Stomach (tissue), 9 donors: ENCODE measurements around the gene TMEM229A. TPM values are rescaled to one million over a fixed set of nuclear protein-coding genes. Genes with fewer than 3 reads are reported as not detected.

Source experiments
- DNase-seq, 2 donors: peaks; one replicate each; pipeline versions ENCODE4 v3.0.0 to v3.0.0-alpha.2; 2013 to 2019
- H3K27ac ChIP-seq, 5 donors: fragments of 200-600 bp in 4 of 5; sonication (generic) in 4 of 5; one replicate each; pipeline ENCODE4 v1.5.1; 2013 to 2019; ENCODE audit warnings: mild to moderate bottlenecking in 1 of 5, moderate library complexity in 1 of 5
- H3K27me3 ChIP-seq, 3 donors: fragments of 200-600 bp; sonication (generic); one replicate each; pipeline ENCODE4 v1.5.1; 2017 to 2019; ENCODE audit warnings: mixed run types in 1 of 3
- H3K36me3 ChIP-seq, 4 donors: fragments of 200-600 bp; sonication (generic); 1 replicate in 3 of 4; 2 replicates in 1 of 4; pipeline ENCODE4 v1.5.1; 2016 to 2019
- H3K4me1 ChIP-seq, 4 donors: fragments of 200-600 bp; sonication (generic); one replicate each; pipeline ENCODE4 v1.5.1; 2016 to 2019
- H3K4me3 ChIP-seq, 4 donors: fragments of 200-600 bp; sonication (generic) in 3 of 4; one replicate each; pipeline ENCODE4 v1.5.1; 2016 to 2019; ENCODE audit warnings: mild to moderate bottlenecking in 1 of 4
- H3K9me3 ChIP-seq, 4 donors: fragments of 200-600 bp; sonication (generic); one replicate each; pipeline ENCODE4 v1.5.1; 2016 to 2019
- CTCF ChIP-seq, 7 experiments: fragments of 450-650 bp in 4 of 7; fragments of 200-600 bp in 3 of 7; sonication (generic) in 3 of 7; IDR thresholded peaks; one replicate each; pipeline ENCODE4 v1.5.1; 2016 to 2019; ENCODE audit warnings: antibody characterized with exemption in 7 of 7, control low read depth in 2 of 7, mild to moderate bottlenecking in 1 of 7
- EP300 ChIP-seq: sonication (generic); formaldehyde crosslinking; IDR thresholded peaks from one replicate; pipeline ENCODE4 v1.6.1; 2017; ENCODE audit warnings: antibody characterized with exemption
- POLR2A ChIP-seq, 4 donors: fragments of 450-650 bp; IDR thresholded peaks; one replicate each; pipeline ENCODE4 v1.6.1; 2016; ENCODE audit warnings: antibody characterized with exemption in 4 of 4, control low read depth in 2 of 4, mild to moderate bottlenecking in 1 of 4, moderate library complexity in 1 of 4
- POLR2AphosphoS5 ChIP-seq, 3 donors: sonication (generic); formaldehyde crosslinking; IDR thresholded peaks; one replicate each; pipeline ENCODE4 v1.6.1; 2016; ENCODE audit warnings: antibody characterized with exemption in 3 of 3
- WGBS, 5 donors: extraction: QIAGEN DNeasy Blood & Tissue Kit in 3 of 5; methylation state at CpG; one replicate each; pipeline versions ENCODE4 v1.1.5 to v1.1.7; 2013 to 2018; 5-methylcytosine and 5-hydroxymethylcytosine counted together
- intact Hi-C: fragments of 100-400 bp; cut with DNase I; formaldehyde crosslinking; loops from one replicate; pipeline ENCODE4 v1.15.1; 2023; ENCODE audit warnings: low total_unique reads
- polyA plus RNA-seq, 3 donors: library from polyadenylated mRNA; stranded (reverse); fragments of 200-250 nt; gene quantifications; one replicate each; pipeline ENCODE4 v1.2.3, GENCODE V29; 2013
- total RNA-seq, 5 donors: library from RNA; depleted of rRNA; stranded (reverse); fragments of >200 nt; gene quantifications; one replicate each; pipeline versions ENCODE4 v1.1.0 to v1.2.3, GENCODE V29; 2014 to 2016
- donor health status: healthy with polysubstance abuse.
- donor health status: Bipolar disorder and iron deficiency.
- donor health status: healthy.

The TMEM229A gene
- total and polyA plus RNA-seq, 8 donors: 0.29 to 15.2 (median 0.96) TPM; not detected in 2

- DNase-seq: no peak
- 59 to 76% (median 65%) methylated on average over 5 of the region's 5 CpGs for WGBS, 5 donors
- Histone ChIP-seq H3K9me3 (no peaks in the 10 kb centered on the region), H3K4me3 (no peak overlapping the region), H3K4me1 (no peaks in the 10 kb centered on the region), H3K27me3 (no peaks in the 10 kb centered on the region), H3K27ac (no peak overlapping the region), H3K36me3 (no peaks in the 10 kb centered on the region)
- intact Hi-C loops: no loop called here
- TF ChIP-seq POLR2A (IDR thresholded peaks at IDR 0.05): no peak
- TF ChIP-seq EP300: no peak
- no peak for TF ChIP-seq POLR2AphosphoS5 (IDR thresholded peaks at IDR 0.05)
- no peak for TF ChIP-seq CTCF (IDR thresholded peaks at IDR 0.05)
These were observed 25.0 kb upstream of the TMEM229A start for GRCh38 chr7:124057872-124058271.

GRCh38 chr7:124056234-124056633, 23.4 kb upstream of the TMEM229A start:
- no peaks in the 10 kb centered on the region for H3K27me3 ChIP-seq
- H3K4me1 ChIP-seq: peaks cover 0 to 4% (median 0%) of the 10 kb centered on the region in 4 donors
- no peak overlapping the region for H3K27ac ChIP-seq
- H3K4me3 ChIP-seq: no peak overlapping the region
- 76 to 100% (median 83%) methylated on average over 1 of the region's 1 CpG for WGBS, 5 donors
- TF ChIP-seq EP300 (no peak), CTCF (IDR thresholded peaks at IDR 0.05) (no peak), POLR2A (IDR thresholded peaks at IDR 0.05) (no peak), POLR2AphosphoS5 (IDR thresholded peaks at IDR 0.05) (no peak)
- intact Hi-C loops: no loop called here
- no peaks in the 10 kb centered on the region for H3K9me3 ChIP-seq
- no peaks in the 10 kb centered on the region for H3K36me3 ChIP-seq
- DNase-seq: no peak

GRCh38 chr7:124051681-124052377, 19.0 kb upstream of the TMEM229A start:
- no peak overlapping the region for H3K27ac ChIP-seq
- no peak for DNase-seq
- no peaks in the 10 kb centered on the region for H3K36me3 ChIP-seq
- H3K9me3 ChIP-seq: no peaks in the 10 kb centered on the region
- 56 to 76% (median 63%) methylated on average over 1 of the region's 1 CpG for WGBS, 5 donors
- no peak overlapping the region for H3K4me3 ChIP-seq
- intact Hi-C loops: no loop called here
- TF ChIP-seq CTCF (IDR thresholded peaks at IDR 0.05) (no peak), POLR2AphosphoS5 (IDR thresholded peaks at IDR 0.05) (no peak), POLR2A (IDR thresholded peaks at IDR 0.05) (no peak), EP300 (no peak)
- no peaks in the 10 kb centered on the region for H3K27me3 ChIP-seq
- H3K4me1 ChIP-seq: peaks cover 0 to 4% (median 0%) of the 10 kb centered on the region in 4 donors

GRCh38 chr7:124042826-124043225, 10.0 kb upstream of the TMEM229A start:
- no peak for DNase-seq
- Histone ChIP-seq H3K36me3 (no peaks in the 10 kb centered on the region), H3K9me3 (no peaks in the 10 kb centered on the region), H3K27me3 (no peaks in the 10 kb centered on the region), H3K4me3 (no peak overlapping the region), H3K27ac (no peak overlapping the region), H3K4me1 (peaks cover 0 to 8% (median 6%) of the 10 kb centered on the region in 4 donors)
- intact Hi-C loops: no loop called here
- WGBS, 5 donors: 87 to 97% (median 90%) methylated on average over 2 of the region's 2 CpGs
- TF ChIP-seq POLR2AphosphoS5 (IDR thresholded peaks at IDR 0.05) (no peak), POLR2A (IDR thresholded peaks at IDR 0.05) (no peak), CTCF (IDR thresholded peaks at IDR 0.05) (no peak), EP300 (no peak)
